GM19239 (cell line): ENCODE measurements around the gene SLC6A4.
"Not testable (repeated sequence)": the region's sequence is repeated elsewhere in the genome, so short reads cannot be mapped to it uniquely, and the experiment has no call there.

Source experiments
- DNase-seq: peaks from one replicate; pipeline ENCODE4 v3.0.0; 2011; ENCODE audit warnings: low spot score; ENCODE audit not compliant: insufficient read length
- FAIRE-seq: peaks from 2 replicates; lab custom pipeline; 2011; peaks lifted over from hg19 to GRCh38; lab: Jason Lieb, UNC

SLC6A4 gene

DNA sequence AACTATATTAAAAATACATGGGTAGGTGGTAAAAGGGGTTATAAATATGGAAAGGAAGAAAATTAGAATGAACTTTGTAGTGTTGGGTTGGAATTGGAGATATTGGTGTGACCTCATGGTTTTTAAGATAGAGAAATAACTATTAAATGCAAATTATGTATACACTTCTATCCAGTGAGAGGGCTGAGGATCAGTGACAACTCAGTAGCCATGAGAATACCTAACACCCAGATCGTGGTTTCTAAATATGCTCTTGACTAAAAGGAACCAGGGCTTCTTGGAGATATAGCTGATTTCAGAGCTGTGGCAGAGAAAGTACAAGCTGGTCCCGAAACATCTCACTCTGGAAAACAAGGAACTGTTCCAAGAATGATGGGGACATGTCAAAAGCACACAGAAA lies 44.4 kb downstream of the SLC6A4 start:
- FAIRE-seq (no peak), DNase-seq (no peak)

DNA sequence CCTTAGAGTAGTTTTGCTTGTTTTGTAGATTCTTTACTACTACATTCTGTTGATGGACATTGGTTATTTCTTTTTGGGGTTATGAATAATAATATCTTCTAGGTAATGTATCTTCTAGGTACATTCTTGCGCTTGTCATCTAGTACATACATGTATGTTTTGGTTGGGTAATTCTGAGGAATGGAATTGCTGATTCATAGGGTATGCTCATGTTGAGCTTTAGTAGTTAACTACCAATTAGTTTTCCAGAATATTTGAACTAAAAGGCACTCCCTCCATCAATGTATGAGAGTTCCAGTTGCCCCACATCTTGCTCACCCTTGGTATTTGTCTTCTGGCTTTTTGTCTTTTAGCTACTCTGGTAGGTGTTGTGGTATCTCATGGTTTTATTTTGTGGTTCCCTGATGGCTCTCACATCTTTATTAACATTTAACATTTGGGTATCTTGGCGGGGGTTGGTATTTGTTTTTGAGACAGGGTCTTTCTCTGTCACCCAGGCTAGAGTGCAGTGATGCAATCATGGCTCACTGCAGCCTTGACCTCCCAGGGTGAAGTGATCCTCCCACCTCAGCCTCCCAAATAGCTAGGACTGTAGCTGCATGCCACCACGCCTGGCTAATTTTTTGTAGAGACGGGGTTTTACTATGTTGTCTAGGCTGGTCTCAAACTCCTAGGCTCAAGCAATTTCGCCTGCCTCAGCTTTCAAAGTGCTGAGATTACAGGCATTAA lies 47.1 kb downstream of the SLC6A4 start:
- DNase-seq (no peak), FAIRE-seq (no peak)

DNA sequence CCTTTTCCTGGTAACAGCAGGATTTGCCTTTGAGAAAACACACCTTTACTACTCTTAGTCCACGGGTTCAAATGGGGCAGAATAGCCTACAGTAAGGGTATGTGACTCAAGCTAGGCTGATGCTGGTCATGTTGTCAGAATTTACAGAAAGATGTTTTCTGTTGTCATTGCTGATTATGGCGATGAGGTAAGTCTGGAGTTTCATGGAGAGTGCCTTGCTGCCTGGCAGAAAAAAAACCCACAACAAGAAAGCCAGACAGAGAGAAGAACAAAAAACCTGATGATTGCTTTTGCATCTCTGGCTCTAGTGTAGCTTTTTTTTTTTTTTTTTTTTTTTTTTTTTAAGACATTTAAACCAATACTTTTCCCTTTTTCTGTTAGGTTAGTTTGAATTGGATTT lies 47.9 kb downstream of the SLC6A4 start:
- no peak for DNase-seq
- FAIRE-seq: no peak

DNA sequence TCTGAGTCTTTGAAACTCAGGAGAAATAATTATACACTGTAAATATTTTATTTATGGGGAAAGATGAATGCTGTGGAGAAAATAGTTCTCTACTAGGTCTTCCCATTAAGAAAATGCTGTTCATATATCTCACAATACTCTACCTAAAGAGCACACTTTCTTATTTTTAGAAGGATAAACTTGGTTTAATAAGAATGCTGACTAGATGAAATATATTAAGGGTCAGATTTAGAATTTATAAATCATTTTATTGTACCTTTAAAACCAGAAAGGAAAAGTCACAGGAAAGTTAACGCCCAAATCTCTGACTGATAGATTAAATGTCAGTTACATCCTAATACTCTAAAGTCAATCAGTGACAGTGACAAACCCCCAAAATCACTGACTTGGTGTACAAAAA lies 48.7 kb downstream of the SLC6A4 start:
- no peak for FAIRE-seq
- no peak for DNase-seq

DNA sequence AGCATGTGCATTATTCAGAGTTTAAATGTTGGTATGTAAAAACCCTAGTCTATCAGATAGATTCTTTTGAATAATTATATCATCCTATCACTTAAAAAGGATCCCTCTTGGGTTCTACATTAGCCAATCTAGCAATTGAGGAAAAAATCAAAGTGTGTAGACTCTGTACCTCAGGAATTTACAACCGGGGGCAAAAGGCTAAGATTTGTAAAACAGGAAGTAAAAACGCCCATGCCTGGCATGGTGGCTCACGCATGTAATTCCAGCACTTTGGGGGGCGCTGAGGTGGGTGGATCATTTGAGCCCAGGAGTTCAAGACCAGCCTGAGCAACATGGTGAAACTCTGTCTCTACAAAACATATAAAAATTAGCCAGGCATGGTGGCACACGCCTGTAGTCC lies 58.6 kb downstream of the SLC6A4 start:
- DNase-seq (no peak), FAIRE-seq (no peak)

DNA sequence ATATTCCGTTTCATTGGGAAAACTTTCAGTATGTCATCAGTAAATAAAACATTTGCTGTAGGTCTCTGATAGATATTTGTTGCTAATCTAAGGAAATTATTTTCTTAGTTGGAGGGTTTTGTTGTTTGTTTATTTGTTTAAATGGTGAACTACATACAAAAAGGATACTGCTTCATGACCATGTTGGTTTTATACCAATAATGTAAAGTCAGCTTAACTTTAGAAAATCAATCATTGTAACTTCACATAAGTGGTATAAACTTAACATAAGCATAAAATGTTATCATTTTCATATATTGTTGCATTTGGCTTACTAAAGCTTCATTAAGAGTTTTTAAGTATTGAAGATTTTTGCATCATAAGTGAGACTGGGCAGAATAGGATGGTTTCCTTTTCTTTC lies 60.9 kb downstream of the SLC6A4 start:
- FAIRE-seq: no peak

DNA sequence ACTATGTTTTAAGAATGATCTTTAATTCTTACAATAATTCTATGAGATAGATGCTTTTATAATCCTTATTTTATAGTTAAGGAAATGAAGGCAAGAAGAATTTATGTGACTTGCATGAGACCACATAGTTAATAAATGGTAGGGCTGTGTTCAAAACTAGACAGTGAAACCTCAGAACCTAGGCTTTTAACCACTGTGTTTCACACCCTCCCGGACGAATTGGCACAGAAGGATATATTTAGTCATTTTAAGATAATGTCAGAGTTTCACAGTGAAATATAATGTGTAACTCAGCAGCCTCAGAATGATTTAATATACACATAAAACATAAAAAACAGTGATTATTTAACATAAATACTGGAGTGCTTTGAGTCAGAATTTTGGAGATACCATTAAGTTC lies 61.8 kb downstream of the SLC6A4 start:
- DNase-seq: peak; percentile 29
- FAIRE-seq: peak; percentile 98

More for the DNA sequence above, 60.9 kb downstream of the SLC6A4 start:
- DNase-seq: no peak

DNA sequence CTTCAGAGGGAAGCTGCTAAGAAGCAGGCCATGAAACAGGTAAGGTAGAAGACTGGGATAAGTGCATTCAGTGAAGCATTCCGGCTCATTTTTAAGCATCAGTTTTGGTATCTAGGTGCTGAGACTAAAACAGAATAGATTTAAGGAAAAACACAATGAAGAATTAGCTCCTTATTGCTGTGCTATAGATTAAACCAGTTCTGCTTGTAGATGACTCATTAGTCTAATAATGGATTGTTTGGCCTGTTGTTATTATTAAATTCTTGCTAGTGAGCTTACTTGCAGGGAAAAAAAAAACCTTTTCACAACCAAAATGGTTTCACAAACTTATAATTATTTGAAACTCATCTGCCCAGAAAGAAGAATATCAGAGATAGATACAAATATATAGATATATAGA lies 62.9 kb downstream of the SLC6A4 start:
- FAIRE-seq (peak; percentile 84), DNase-seq (no peak)

DNA sequence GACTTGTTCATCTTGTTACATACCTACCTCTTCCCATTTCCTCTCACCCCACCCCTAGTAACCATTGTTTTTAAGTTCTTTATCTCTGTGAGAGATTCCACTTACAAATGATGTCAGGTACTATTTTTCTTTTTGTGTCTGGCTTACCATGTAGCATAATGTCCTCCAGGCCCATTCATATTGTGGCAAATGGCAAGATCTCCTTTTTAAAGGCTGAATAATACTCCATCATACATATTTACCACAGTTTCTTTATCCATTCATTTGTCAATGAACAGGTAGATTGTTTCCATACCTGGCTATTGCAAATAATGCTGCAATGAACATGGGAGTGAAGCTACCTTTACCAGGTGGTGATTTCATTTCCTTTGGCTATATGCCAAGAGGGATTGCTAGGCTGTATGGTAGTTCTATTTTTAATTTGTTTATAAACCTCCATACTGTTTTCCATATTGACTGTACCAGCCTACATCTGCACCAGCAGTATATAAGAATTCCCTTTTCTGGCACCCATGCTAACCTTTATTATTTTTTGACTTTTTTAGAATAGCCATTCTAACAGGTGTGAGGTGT lies 65.0 kb downstream of the SLC6A4 start:
- FAIRE-seq (no peak), DNase-seq (no peak)

DNA sequence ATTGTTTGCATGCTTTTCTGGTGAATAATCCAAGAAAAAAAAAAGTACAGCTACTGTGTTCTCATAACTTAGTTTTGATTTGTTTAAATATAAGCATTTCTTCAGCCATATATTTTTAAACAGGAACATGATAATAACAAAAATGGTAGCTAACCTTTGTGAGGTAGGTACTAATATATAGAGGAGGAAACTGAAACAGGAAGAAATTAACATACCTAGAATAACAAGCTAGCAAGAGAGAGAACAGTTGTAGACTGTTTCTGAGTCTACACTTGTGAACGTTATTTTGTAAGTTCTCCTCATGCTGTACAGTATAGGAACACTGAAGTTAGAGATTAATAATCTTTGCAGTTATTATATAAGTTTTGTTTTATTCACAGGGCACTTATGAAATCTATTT lies 69.5 kb downstream of the SLC6A4 start:
- peak; percentile 69 for FAIRE-seq
- no peak for DNase-seq

DNA sequence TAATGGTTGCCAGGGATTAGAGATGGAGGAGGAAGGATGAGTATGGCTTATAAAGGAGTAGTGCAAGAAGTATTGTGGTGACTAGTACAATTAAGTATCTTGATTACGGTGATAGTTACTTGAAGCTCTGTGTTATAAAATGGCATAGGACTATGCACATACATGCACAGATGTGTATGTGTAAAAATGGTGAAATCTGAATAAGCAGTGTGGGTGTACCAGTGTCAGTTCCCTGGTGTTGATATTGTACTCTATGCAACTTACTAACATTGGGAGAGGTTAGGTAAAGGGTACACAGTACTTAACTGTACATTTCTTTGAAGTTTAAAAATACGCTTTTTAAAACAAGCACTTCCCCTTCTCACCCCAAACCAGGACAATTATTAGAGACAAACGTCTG lies 70.3 kb downstream of the SLC6A4 start:
- FAIRE-seq: no peak
- no peak for DNase-seq

DNA sequence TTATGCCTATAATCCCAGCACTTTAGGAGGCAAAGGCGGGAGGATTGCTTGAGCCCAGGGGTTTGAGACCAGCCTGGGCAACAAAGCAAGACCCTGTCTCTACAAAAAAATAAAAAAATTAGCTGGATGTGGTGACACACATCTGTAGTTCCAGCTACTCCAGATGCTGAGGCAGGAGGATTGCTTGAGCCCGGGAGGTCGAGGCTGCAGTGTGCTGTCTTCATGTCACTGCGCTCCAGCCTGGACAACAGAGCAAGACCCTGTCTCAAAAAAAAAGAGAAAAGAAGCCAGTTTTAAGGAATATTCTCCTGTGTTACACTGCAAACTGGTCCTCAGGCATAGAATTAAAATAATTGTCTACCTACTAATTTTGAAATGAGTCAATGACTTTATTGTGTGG lies 71.0 kb downstream of the SLC6A4 start:
- FAIRE-seq (no peak), DNase-seq (no peak)

DNA sequence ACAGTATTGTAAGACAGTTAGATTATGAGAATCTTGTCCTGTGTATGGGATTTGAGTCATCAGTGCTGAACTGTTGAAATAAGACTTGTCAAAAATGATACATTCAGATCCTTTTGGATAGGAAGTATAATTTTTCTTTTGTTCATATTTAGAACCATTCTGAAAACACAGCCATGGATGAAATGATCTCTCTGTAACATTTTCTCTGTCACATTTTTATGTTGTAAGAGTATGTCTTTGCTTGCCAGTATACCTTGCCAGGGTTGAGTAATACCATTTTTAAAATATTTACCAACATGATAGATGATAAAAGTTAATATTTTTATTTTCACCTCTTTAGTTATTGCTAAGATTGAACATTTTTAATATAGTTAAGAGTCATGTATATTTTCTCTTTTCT lies 73.9 kb downstream of the SLC6A4 start:
- DNase-seq: no peak
- no peak for FAIRE-seq

DNA sequence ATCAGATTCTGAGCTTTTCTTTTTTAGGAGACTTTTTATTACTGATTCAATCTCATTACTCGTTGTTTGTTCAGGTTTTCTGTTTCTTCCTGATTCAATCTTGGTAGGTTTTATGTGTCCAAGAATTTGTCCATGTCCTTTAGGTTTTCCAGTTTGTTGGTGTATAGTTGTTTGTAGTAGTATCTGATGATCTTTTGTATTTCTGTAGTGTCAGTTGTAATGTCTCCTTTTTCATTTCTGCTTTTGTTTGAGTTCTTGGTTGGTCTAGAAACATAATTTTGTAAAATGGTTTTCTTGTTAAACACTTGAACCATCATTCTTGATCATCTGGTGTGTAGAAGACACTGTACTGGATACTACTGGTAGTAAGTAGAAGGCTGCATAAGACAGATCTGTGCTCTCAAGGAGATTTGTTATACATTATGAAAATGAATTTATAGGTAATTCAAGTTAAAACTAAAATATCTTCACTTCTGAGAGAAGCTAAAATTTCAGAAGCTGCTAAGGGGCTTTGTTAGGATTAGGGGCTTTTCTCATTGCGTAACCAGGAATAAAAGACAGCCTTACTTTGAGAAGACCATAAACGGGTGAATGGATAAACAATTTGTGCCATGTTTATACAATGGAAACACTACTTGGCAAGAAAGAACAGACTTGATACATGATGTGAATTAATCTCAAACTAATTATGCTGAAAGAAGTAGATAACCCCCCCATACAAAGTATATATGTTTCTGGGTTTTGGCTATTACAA lies 74.9 kb downstream of the SLC6A4 start:
- DNase-seq (no peak), FAIRE-seq (no peak)

DNA sequence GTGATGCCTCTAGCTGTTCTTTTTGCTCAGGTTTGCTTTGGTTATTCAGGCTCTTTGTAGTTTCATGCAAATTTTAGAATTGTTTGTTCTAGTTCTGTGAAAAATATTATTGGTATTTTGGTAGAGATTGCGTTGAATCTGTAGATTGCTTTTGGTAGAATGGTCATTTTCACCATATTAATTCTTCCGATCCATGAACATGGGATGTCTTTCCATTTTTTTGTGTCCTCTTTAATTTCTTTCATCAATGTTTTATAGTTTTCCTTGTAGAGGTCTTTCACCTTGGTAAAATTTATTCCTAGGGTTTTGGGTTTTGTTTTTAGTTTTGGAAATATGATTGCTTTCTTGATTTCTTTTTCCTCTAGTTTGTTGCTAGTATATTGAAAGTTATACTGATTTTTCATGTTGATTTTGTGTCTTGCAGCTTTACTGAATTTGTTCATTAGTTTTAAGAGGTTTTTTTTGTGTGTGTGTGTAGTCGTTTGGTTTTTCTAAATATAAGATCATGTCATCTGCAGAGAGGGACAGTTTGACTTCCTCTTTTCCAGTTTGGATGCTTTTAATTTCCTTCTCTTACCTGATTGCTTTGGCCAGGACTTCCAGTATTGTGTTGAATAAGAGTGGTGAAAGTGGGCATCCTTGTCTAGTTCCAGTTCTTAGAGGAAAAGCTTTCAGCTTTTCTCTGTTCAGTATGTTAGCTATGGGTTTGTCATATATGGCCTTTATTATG lies 76.4 kb downstream of the SLC6A4 start:
- no peak for DNase-seq
- peak; percentile 78 for FAIRE-seq

DNA sequence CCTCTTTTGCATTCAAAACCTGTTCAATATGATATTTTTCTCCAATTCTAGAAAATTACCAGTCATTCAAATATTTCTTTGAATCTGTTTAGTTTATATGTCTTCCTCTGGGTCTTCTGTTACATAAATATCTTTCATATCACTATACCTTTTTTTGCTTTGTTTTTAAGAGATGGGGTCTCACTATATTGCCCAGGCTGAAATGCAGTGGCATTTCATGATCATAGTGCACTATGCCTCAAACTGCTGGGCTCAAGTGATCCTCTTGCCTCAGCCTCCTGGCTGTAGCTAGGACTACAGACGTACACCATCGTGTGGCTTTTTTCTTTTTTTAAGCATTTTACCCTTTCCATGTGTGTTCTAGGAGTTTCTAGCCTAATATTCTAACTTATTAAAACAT lies 80.1 kb downstream of the SLC6A4 start:
- FAIRE-seq (no peak), DNase-seq (no peak)

DNA sequence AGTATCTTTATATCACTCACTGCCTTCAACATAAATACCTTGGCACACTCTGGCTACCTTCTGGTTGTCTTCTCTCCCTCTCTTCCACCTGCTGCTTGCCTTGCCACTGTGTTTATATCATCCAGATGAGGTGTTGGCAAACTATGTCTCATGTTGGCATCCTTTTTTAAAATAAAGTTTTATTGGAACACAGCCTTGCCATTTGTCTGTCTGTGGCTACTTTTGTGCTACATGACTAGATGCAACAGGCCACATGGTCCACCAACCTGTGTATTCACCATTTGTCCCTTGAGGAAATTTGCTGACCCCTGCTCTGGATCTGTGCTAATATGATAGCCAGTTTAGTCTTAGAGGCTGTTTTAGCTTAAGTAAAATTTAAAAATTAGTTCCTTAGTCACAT lies 82.0 kb downstream of the SLC6A4 start:
- no peak for DNase-seq
- no peak for FAIRE-seq

DNA sequence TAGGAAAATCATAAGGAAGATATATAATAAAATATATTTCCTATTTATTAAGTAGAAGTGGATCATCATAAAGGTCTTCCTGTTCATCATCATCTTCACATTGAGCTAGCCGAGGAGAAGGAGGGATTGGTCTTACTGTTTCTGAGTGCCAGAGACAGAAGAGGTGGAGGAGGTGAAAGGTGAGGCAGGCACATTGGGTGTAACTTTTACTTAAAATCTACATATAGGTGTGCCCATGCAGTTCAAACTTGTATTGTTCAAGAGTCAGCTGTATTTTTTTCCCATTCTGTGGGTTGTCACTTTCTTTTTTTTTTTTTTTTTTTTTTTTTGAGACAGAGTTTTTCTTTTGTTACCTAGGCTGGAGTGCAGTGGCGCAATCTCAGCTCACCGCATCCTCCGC lies 84.0 kb downstream of the SLC6A4 start:
- no peak for DNase-seq
- FAIRE-seq: no peak

DNA sequence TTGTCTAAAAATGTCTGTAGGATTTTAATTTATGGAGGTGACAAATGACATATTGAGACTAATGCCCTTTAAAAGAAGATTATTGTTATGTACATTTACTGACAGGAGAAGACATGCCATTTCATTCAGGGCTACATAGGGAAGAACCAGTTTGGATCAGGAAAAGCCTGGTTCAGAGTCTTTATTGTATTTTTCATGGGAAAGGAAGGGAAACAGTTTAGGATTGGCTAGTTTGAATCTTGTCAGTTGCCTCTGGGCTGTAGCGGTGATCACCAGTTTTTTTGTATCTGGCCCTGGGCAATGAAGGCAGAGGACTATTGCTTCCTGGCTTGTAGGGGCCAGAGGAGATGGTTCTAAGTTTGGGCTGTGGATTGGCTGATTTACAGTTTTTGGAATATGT lies 87.1 kb downstream of the SLC6A4 start:
- FAIRE-seq (peak; percentile 62), DNase-seq (no peak)

DNA sequence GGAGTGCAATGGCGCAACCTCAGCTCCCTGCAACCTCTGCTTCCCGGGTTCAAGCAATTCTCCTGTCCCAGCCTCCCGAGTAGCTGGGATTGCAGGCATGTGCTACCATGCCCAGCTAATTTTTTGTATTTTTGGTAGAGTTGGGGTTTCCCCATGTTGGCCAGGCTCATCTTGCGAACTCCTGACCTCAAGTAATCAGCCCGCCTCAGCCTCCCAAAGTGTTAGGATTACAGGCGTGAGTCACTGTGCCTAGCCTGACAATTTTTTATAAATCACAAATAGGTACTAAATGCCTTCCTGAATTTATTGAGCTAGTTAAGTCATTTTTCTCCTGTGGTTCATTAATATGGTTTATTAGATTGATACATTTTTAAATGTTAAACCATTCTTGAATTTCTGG lies 87.6 kb downstream of the SLC6A4 start:
- not testable (repeated sequence) for FAIRE-seq, DNase-seq
